ENCODE data around the gene HYOU1.
"Not testable (repeated sequence)": the region's sequence is repeated elsewhere in the genome, so short reads cannot be mapped to it uniquely, and the experiment has no call there.

HYOU1 gene

GRCh38 chr11:119042927-119043326, 14.1 kb downstream of the HYOU1 start:
- DNase-seq: no peak

GRCh38 chr11:119041821-119042514, 15.0 kb downstream of the HYOU1 start:
- no peak for DNase-seq

- not testable (repeated sequence) for DNase-seq
Observed at GRCh38 chr11:119039471-119039870, 17.5 kb downstream of the HYOU1 start.

- no peak for DNase-seq
Observed at GRCh38 chr11:119038884-119039283, 18.1 kb downstream of the HYOU1 start.

GRCh38 chr11:119034813-119035212, 22.2 kb downstream of the HYOU1 start:
- DNase-seq: no peak

- DNase-seq: not testable (repeated sequence)
Observed at GRCh38 chr11:119033421-119033820, 23.6 kb downstream of the HYOU1 start.

- DNase-seq: no peak
Observed at GRCh38 chr11:119031912-119032280, 25.1 kb downstream of the HYOU1 start.

GRCh38 chr11:119030329-119031047, 26.5 kb downstream of the HYOU1 start, which contains the start of gene SLC37A4:
TSS of gene SLC37A4 (minus strand) at chr11:119030877.
- peak; percentile 100 for DNase-seq

GRCh38 chr11:119030029-119030328, 27.0 kb downstream of the HYOU1 start:
- peak; percentile 80 for DNase-seq

- no peak for DNase-seq
Observed at GRCh38 chr11:119029340-119030028, 27.5 kb downstream of the HYOU1 start.

GRCh38 chr11:119029069-119029339, 28.0 kb downstream of the HYOU1 start:
- DNase-seq: peak; percentile 53

- DNase-seq: peak; percentile 53
Observed at GRCh38 chr11:119028346-119029068, 28.5 kb downstream of the HYOU1 start.

- DNase-seq: no peak
Observed at GRCh38 chr11:119027561-119028345, 29.3 kb downstream of the HYOU1 start.

GRCh38 chr11:119026970-119027369, 30.0 kb downstream of the HYOU1 start:
- no peak for DNase-seq

- DNase-seq: no peak
Observed at GRCh38 chr11:119025978-119026766, 30.8 kb downstream of the HYOU1 start.

- no peak for DNase-seq
Observed at GRCh38 chr11:119025541-119025940, 31.5 kb downstream of the HYOU1 start.

- peak; percentile 55 for DNase-seq
Observed at GRCh38 chr11:119025099-119025473, 31.9 kb downstream of the HYOU1 start.

GRCh38 chr11:119024430-119025098, 32.4 kb downstream of the HYOU1 start:
- no peak for DNase-seq

- DNase-seq: no peak
Observed at GRCh38 chr11:119023741-119024140, 33.3 kb downstream of the HYOU1 start.

- no peak for DNase-seq
Observed at GRCh38 chr11:119021631-119022030, 35.4 kb downstream of the HYOU1 start.

GRCh38 chr11:119019996-119020395, 37.0 kb downstream of the HYOU1 start:
- DNase-seq: no peak

Data from activated CD8-positive, alpha-beta memory T cell treated with anti-CD3 and anti-CD28 coated beads for 24 hours (primary cell).